HEK293T (cell line): ENCODE results near the gene EHD4.

Experiments
- CTCF ChIA-PET: fragments of 350-600 bp; formaldehyde crosslinking; extraction: SDS; loops from one replicate; lab custom pipeline; 2021; ENCODE audit warnings: antibody characterized with exemption, inconsistent platforms; lab: Yijun Ruan, JAX
- POLR2A ChIA-PET: fragments of 350-600 bp; formaldehyde crosslinking; extraction: SDS; loops from one replicate; lab custom pipeline; 2020; ENCODE audit warnings: antibody characterized with exemption, inconsistent platforms; lab: Yijun Ruan, JAX
- DNase-seq: peaks from one replicate; pipeline ENCODE4 v3.0.0; 2012; ENCODE audit warnings: mixed read lengths; ENCODE audit errors: extremely low spot score
- ARNT ChIP-seq: fragments of 450-650 bp; IDR thresholded peaks from 2 replicates; pipeline ENCODE4 v1.6.1; 2017; ENCODE audit warnings: mild to moderate bottlenecking
- BHLHE40 ChIP-seq: fragments of 450-650 bp; IDR thresholded peaks from 2 replicates; pipeline ENCODE4 v1.6.1; 2016; ENCODE audit warnings: mild to moderate bottlenecking, moderate library complexity, borderline replicate concordance
- CTBP1 ChIP-seq: fragments of 450-650 bp; IDR thresholded peaks from 2 replicates; pipeline ENCODE4 v1.6.1; 2016; ENCODE audit warnings: borderline replicate concordance
- ELF4 ChIP-seq: fragments of 450-650 bp; IDR thresholded peaks from 2 replicates; pipeline ENCODE4 v1.6.1; 2017; ENCODE audit warnings: antibody characterized with exemption
- FOXA1 ChIP-seq: fragments of 450-650 bp; IDR thresholded peaks from 2 replicates; pipeline ENCODE4 v1.6.1; 2016; ENCODE audit warnings: mild to moderate bottlenecking
- FOXK2 ChIP-seq: fragments of 450-650 bp; IDR thresholded peaks from 2 replicates; pipeline ENCODE4 v1.6.1; 2016; ENCODE audit warnings: mild to moderate bottlenecking
- FOXM1 ChIP-seq: fragments of 450-650 bp; IDR thresholded peaks from 2 replicates; pipeline ENCODE4 v1.6.1; 2017; ENCODE audit warnings: mild to moderate bottlenecking, borderline replicate concordance
- HDGF ChIP-seq: fragments of 450-650 bp; IDR thresholded peaks from 2 replicates; pipeline ENCODE4 v1.6.1; 2017; ENCODE audit warnings: antibody characterized with exemption, borderline replicate concordance
- L3MBTL2 ChIP-seq: fragments of 450-650 bp; conservative IDR thresholded peaks from 2 replicates; pipeline ENCODE4 v1.6.1; 2016; ENCODE audit warnings: mild to moderate bottlenecking
- LEF1 ChIP-seq: fragments of 450-650 bp; IDR thresholded peaks from 2 replicates; pipeline ENCODE4 v1.6.1; 2017; ENCODE audit warnings: mild to moderate bottlenecking, borderline replicate concordance
- NFRKB ChIP-seq: fragments of 450-650 bp; IDR thresholded peaks from 2 replicates; pipeline ENCODE4 v1.6.1; 2016; ENCODE audit warnings: mild to moderate bottlenecking, moderate library complexity
- SP1 ChIP-seq: fragments of 450-650 bp; IDR thresholded peaks from 2 replicates; pipeline ENCODE4 v1.6.1; 2017
- SUZ12 ChIP-seq: fragments of 450-650 bp; IDR thresholded peaks from 2 replicates; pipeline ENCODE4 v1.6.1; 2016; ENCODE audit warnings: mild to moderate bottlenecking
- TARDBP ChIP-seq: fragments of 450-650 bp; IDR thresholded peaks from 2 replicates; pipeline ENCODE4 v1.6.1; 2016
- ZNF384 ChIP-seq: fragments of 450-650 bp; IDR thresholded peaks from 2 replicates; pipeline ENCODE4 v1.6.1; 2016
- TF ChIP-seq, protein P1 (sequence below): fragments of 450-650 bp; IDR thresholded peaks from 2 replicates; pipeline ENCODE4 v1.6.1; 2016

Gene EHD4

DNA sequence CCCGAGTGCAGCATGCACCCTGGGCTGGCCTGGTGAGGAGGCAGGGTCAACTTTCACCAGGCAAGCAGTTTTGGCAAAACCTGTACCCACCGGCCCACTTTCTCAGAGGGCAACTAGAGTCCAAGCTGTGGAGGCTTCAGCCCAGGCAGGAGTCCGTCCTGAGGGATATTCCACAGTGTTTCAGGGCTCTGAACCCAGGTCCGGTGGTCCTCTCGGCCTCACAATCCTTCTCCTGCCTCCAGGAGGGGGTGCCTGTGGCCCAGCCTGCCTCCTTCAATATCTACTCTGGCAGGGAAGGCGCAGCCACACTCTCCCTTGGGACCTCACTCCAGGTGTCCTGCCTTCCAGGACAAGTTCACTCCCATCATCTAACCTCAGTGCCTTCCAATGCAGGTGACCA, 44.6 kb upstream of the EHD4 start:
- ChIA-PET POLR2A (no interaction called here), CTCF (no interaction called here)
- no peak for TF ChIP-seq ZNF384
- no peak for TF ChIP-seq SUZ12
- TF ChIP-seq FOXM1: no peak
- no peak for TF ChIP-seq NFRKB
- TF ChIP-seq CTBP1: no peak
- no peak for TF ChIP-seq BHLHE40
- no peak for TF ChIP-seq SP1
- no peak for TF ChIP-seq ELF4
- no peak for TF ChIP-seq HDGF
- TF ChIP-seq TARDBP: no peak
- no peak for TF ChIP-seq LEF1
- no peak for TF ChIP-seq ARNT
- no peak for TF ChIP-seq FOXA1
- TF ChIP-seq FOXK2: no peak
- no peak for TF ChIP-seq L3MBTL2
- TF ChIP-seq, protein P1, sequence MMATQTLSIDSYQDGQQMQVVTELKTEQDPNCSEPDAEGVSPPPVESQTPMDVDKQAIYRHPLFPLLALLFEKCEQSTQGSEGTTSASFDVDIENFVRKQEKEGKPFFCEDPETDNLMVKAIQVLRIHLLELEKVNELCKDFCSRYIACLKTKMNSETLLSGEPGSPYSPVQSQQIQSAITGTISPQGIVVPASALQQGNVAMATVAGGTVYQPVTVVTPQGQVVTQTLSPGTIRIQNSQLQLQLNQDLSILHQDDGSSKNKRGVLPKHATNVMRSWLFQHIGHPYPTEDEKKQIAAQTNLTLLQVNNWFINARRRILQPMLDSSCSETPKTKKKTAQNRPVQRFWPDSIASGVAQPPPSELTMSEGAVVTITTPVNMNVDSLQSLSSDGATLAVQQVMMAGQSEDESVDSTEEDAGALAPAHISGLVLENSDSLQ: no peak
- DNase-seq: no peak

DNA sequence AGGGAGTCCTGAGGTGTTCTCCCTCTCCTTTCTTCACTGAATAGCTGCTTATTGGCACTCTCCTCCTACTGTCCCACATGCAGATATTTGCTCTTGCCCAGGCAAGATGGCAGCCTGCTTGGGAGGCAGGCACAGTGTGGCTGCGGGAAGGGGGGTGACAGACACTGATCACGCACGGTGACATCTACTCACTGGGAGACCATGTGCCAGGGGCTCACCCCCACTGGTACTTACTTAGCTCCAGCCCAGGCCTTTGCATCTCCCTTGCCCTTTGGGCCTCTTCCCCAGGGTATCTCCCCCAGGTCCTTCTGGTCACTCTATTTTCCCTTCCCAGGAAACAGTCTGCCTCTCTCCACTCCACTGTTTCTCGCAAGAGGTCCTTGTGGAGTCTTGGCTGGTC, 42.0 kb upstream of the EHD4 start:
- ChIA-PET POLR2A (no interaction called here), CTCF (no interaction called here)
- TF ChIP-seq LEF1: no peak
- TF ChIP-seq HDGF: no peak
- TF ChIP-seq ZNF384: no peak
- no peak for TF ChIP-seq SP1
- TF ChIP-seq ELF4: no peak
- no peak for TF ChIP-seq BHLHE40
- no peak for TF ChIP-seq FOXK2
- TF ChIP-seq SUZ12: no peak
- no peak for TF ChIP-seq CTBP1
- TF ChIP-seq ARNT: no peak
- TF ChIP-seq L3MBTL2: no peak
- no peak for TF ChIP-seq FOXA1
- TF ChIP-seq TARDBP: no peak
- TF ChIP-seq, protein P1: no peak
- TF ChIP-seq NFRKB: no peak
- no peak for TF ChIP-seq FOXM1
- DNase-seq: no peak

DNA sequence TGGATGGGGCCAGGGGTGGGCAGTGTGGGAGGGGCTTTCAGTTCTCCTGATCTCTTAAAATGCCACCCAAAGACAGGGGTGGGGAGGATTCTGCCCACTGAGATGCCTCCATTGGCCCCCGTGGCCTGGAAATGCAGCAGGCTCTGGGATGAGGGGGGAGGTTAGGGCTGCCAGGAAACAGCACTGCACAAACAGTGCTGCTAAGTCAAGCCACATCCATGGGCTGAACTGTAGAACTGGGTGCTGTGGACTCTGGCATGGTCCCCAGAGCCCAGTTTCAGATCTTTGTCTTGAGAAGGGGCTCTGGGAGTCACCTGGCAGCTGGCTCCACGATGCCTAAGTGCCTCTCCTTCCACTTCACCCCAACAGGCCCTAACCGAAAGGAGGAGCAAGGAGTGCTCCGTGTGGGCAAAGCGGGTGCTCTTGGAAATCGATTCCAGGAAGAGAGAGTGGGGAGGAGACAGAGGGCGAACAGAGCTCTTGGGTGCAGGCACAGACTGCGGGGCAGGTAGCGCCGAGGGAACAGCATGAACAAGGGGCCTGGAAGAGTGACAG, 40.6 kb upstream of the EHD4 start:
- no peak for DNase-seq
- POLR2A ChIA-PET: no interaction called here
- TF ChIP-seq ELF4: no peak
- no peak for TF ChIP-seq L3MBTL2
- no peak for TF ChIP-seq SP1
- TF ChIP-seq FOXA1: no peak
- no peak for TF ChIP-seq SUZ12
- no peak for TF ChIP-seq HDGF
- no peak for TF ChIP-seq BHLHE40
- CTCF ChIA-PET: no interaction called here

DNA sequence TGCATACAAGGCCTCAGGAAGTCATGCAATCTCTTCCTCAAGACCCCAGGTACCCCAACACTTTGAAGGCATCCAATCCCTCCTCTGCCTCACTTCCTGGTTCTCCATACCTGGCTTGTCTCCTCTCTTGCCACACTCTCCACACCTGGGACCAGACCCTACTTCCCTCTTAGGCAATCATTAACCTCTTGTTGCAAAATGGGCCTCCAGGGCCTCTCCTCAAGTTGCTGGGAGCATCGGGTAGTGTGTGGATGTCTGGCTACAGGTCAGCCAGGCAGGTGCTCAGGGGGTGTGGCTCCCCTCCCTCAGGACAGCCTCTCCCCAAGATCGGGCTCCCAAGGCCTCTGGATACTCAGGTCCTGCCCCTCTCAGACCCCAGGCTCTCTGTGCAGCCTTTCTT, 39.9 kb upstream of the EHD4 start:
- POLR2A ChIA-PET: no interaction called here
- CTCF ChIA-PET: no interaction called here
- no peak for DNase-seq
- TF ChIP-seq SP1 (no peak), HDGF (no peak), FOXM1 (no peak), FOXA1 (no peak), NFRKB (no peak), TARDBP (no peak), CTBP1 (no peak), BHLHE40 (no peak), ZNF384 (no peak), SUZ12 (no peak), LEF1 (no peak), ARNT (no peak), FOXK2 (no peak), L3MBTL2 (no peak), ELF4 (no peak)
- TF ChIP-seq, protein P1: no peak

DNA sequence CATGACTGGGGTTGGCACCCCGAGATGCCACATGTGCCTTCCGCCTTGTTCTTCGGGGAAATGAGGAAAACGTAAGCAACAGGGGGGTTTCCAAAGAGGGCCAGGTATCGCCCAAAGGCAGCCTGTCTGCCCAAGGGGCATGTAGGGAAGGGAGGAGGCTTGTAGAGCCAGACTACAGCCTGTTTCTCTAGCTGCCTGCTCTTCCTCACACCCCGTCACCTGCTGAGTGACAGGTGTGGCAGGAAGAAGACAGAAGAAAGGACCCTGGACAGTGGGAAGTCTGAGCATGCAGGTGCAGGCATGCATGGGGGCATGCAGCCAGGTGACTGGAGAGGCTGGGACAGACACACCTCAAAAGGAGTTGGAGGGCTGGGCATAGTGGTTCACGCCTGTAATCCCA, 38.7 kb upstream of the EHD4 start:
- ChIA-PET CTCF (no interaction called here), POLR2A (no interaction called here)
- no peak for DNase-seq
- no peak for TF ChIP-seq FOXK2
- no peak for TF ChIP-seq TARDBP
- no peak for TF ChIP-seq NFRKB
- no peak for TF ChIP-seq LEF1
- no peak for TF ChIP-seq SUZ12
- no peak for TF ChIP-seq ARNT
- TF ChIP-seq FOXM1: no peak
- TF ChIP-seq, protein P1: no peak
- no peak for TF ChIP-seq ELF4
- no peak for TF ChIP-seq HDGF
- TF ChIP-seq SP1: no peak
- TF ChIP-seq ZNF384: no peak
- no peak for TF ChIP-seq BHLHE40
- TF ChIP-seq FOXA1: no peak
- TF ChIP-seq CTBP1: no peak

DNA sequence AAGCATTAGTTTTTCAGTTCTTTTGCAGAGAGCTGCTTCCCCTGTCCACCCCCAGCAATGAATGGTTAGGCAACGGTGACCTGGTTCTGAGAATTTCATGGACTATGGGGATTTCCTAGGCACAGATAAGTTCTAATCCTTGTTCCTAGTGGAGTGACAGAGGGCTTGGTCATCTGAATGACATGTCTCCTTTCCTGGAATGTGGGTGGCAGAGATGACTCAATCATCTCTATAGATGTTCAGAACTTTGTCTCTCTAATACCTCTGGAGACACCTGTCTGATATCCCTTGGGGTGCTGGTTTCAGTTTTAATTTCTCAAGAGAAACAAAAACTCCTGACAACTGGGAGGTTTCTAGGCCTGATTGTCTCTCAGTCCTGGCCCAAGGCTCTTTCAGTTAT, 38.1 kb upstream of the EHD4 start:
- CTCF ChIA-PET: no interaction called here
- POLR2A ChIA-PET: no interaction called here
- no peak for DNase-seq
- TF ChIP-seq, protein P1: no peak
- TF ChIP-seq HDGF: no peak
- no peak for TF ChIP-seq NFRKB
- no peak for TF ChIP-seq SP1
- no peak for TF ChIP-seq CTBP1
- no peak for TF ChIP-seq BHLHE40
- no peak for TF ChIP-seq ARNT
- TF ChIP-seq FOXA1: no peak
- no peak for TF ChIP-seq FOXM1
- TF ChIP-seq SUZ12: no peak
- TF ChIP-seq FOXK2: no peak
- TF ChIP-seq ZNF384: no peak
- no peak for TF ChIP-seq LEF1
- TF ChIP-seq ELF4: no peak
- no peak for TF ChIP-seq L3MBTL2
- no peak for TF ChIP-seq TARDBP
